Measurements from ENCODE around the gene PLA2G1B. TPM values are rescaled to one million over a fixed set of nuclear protein-coding genes. Genes with fewer than 3 reads are reported as not detected.

Gene PLA2G1B
- total and polyA plus RNA-seq, 2 of the 13 experiments (the other 11 are each of a cell fraction or from before 2014, with no cell fraction given), result 0.33 to 1.4 TPM

- TF ChIP-seq ZBTB40 (IDR thresholded peaks at IDR 0.05) (no peak), ZBTB40 (CRISPR knock-in tag; IDR thresholded peaks at IDR 0.05) (no peak), ZNF589 (CRISPR knock-in tag; conservative IDR thresholded peaks at IDR 0.05) (no peak), XBP1 (CRISPR knock-in tag; IDR thresholded peaks at IDR 0.05) (no peak), RARA (CRISPR knock-in tag; IDR thresholded peaks at IDR 0.05) (no peak), RCOR2 (CRISPR knock-in tag; IDR thresholded peaks at IDR 0.05) (no peak), PHF5A (CRISPR knock-in tag; IDR thresholded peaks at IDR 0.05; ENCODE audit: low read depth, unreplicated experiment) (no peak), ZNF740 (CRISPR knock-in tag; IDR thresholded peaks at IDR 0.05) (0 out of 2 replicates have a peak, but pooled peaks have one; percentile 28), RXRB (CRISPR knock-in tag; IDR thresholded peaks at IDR 0.05; ENCODE audit: borderline replicate concordance) (no peak), IRF2 (CRISPR knock-in tag; IDR thresholded peaks at IDR 0.05) (no peak), ZNF557 (CRISPR knock-in tag; IDR thresholded peaks at IDR 0.05) (no peak), ZNF333 (CRISPR knock-in tag; IDR thresholded peaks at IDR 0.05; ENCODE audit: borderline replicate concordance) (no peak), HMG20B (CRISPR knock-in tag; conservative IDR thresholded peaks at IDR 0.05) (no peak), HOMEZ (CRISPR knock-in tag; IDR thresholded peaks at IDR 0.05; ENCODE audit: low read depth) (peak; percentile 51; the same call in 1 of the 2 replicates), NR2F2 (IDR thresholded peaks at IDR 0.05; ENCODE audit: borderline replicate concordance, low read depth) (no peak), MED1 (CRISPR knock-in tag; IDR thresholded peaks at IDR 0.05) (no peak), KDM2A (CRISPR knock-in tag; IDR thresholded peaks at IDR 0.05; ENCODE audit: borderline replicate concordance, low read depth) (peak; percentile 34; the same call in 1 of the 2 replicates), SMC3 (IDR thresholded peaks at IDR 0.05; ENCODE audit: low read length) (peak; percentile 91), CCAR2 (optimal IDR thresholded peaks at IDR 0.05; ENCODE audit: low read depth, low read length) (no peak), ZNF451 (CRISPR knock-in tag; IDR thresholded peaks at IDR 0.05) (no peak), STAG1 (CRISPR knock-in tag; IDR thresholded peaks at IDR 0.05) (peak; percentile 94), TCF7 (IDR thresholded peaks at IDR 0.05; ENCODE audit: low read depth) (no peak), ZNF556 (CRISPR knock-in tag; IDR thresholded peaks at IDR 0.05; ENCODE audit: borderline replicate concordance) (no peak)
These were observed 29.0 kb upstream of the PLA2G1B start (continued) for GRCh38 chr12:120356567-120357030.
